Activated B cell treated with CpG ODN at 0.5 μM for 24 hours (primary cell): ENCODE measurements around the gene CCDC3. TPM values are rescaled to one million over a fixed set of nuclear protein-coding genes. Genes with fewer than 3 reads are reported as not detected.

ENCODE experiments used
- ATAC-seq: fragments of 200-7000 bp; cut with Tn5 transposase; one replicate; pipeline ENCODE4 v1.10.0; 2021; ENCODE audit warnings: low read depth, mild to moderate bottlenecking, moderate library complexity
- CTCF ChIA-PET: fragments of 350-600 bp; sonication (Branson Sonifier 250); formaldehyde crosslinking; loops from one replicate; lab custom pipeline; 2021; ENCODE audit warnings: antibody characterized with exemption; lab: Charles Lee
- POLR2A ChIA-PET: fragments of 350-600 bp; sonication (Branson Sonifier 250); formaldehyde crosslinking; loops from one replicate; lab custom pipeline; 2021; ENCODE audit warnings: antibody characterized with exemption; lab: Charles Lee
- DNase-seq: peaks from one replicate; pipeline ENCODE4 v3.0.0; 2022
- H3K27ac Mint-ChIP-seq: one replicate; pipeline ENCODE4 v1.8.0; 2020; ENCODE audit warnings: mixed read lengths
- H3K27me3 Mint-ChIP-seq: one replicate; pipeline ENCODE4 v1.8.0; 2021; ENCODE audit warnings: mixed read lengths
- H3K36me3 Mint-ChIP-seq: one replicate; pipeline ENCODE4 v1.8.0; 2021; ENCODE audit warnings: low read depth, mixed read lengths
- H3K4me1 Mint-ChIP-seq: one replicate; pipeline ENCODE4 v1.8.0; 2021; ENCODE audit warnings: mixed read lengths
- H3K4me3 Mint-ChIP-seq: one replicate; pipeline ENCODE4 v1.8.0; 2020; ENCODE audit warnings: mild to moderate bottlenecking, mixed read lengths
- H3K9me3 Mint-ChIP-seq: one replicate; pipeline ENCODE4 v1.8.0; 2020; ENCODE audit warnings: mixed read lengths
- intact Hi-C: fragments of 100-400 bp; cut with micrococcal nuclease; formaldehyde crosslinking; loops from one replicate; pipeline ENCODE4 v1.15.1; 2024
- total RNA-seq: library from RNA; stranded (reverse); gene quantifications from 2 replicates; pipeline ENCODE4 v1.2.3, GENCODE V29; 2022
- TF ChIP-seq, protein P1 (sequence below): fragments of 200-600 bp; IDR thresholded peaks from one replicate; pipeline ENCODE4 v1.8.0; 2022; ENCODE audit warnings: antibody characterized with exemption, mild to moderate bottlenecking

Gene CCDC3
- total RNA-seq, 1 donor from 2014 or later: 0.07 TPM

DNA sequence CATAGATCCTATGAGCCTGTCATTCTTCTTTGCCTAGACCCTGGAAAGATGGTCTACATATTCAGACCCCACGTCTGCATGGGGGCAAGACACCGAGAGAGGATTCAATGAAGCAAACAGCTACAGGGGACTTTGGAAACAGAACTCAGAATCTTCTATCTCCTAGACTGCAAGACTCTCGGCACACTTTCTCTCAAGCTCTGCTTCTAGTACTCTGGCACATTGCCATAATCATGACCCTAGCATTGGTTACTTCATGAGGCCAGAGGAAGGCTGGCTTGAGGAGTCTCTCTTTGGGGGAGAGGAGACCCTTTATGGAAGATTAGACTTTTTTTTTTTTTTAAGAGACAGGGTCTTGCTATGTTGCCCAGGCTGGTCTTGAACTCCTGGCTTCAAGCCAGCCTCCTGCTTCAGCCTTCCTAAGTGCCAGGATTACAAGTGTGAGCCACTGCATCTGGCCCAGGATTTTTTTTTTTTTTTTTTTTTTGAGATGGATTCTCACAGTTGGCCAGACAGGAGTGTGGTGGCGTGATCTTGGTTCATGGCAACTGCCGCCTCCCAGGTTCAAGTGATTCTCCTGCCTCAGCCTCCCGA lies 20.7 kb downstream of the CCDC3 start:
- CTCF ChIA-PET: interaction anchor here (0.7 kb wide), 1 partner anchor 13 kb away, joined by 3 read pairs; no protein-coding TSS in a partner anchor
- POLR2A ChIA-PET: no interaction called here
- Mint-ChIP-seq H3K4me1 (no peaks in the 10 kb centered on the region), H3K27me3 (peaks cover 24% of the 10 kb centered on the region), H3K27ac (no peak overlapping the region), H3K9me3 (peaks cover 7% of the 10 kb centered on the region), H3K36me3 (no peaks in the 10 kb centered on the region), H3K4me3 (no peak overlapping the region)
- DNase-seq (no peak), ATAC-seq (no peak)
- TF ChIP-seq, protein P1, sequence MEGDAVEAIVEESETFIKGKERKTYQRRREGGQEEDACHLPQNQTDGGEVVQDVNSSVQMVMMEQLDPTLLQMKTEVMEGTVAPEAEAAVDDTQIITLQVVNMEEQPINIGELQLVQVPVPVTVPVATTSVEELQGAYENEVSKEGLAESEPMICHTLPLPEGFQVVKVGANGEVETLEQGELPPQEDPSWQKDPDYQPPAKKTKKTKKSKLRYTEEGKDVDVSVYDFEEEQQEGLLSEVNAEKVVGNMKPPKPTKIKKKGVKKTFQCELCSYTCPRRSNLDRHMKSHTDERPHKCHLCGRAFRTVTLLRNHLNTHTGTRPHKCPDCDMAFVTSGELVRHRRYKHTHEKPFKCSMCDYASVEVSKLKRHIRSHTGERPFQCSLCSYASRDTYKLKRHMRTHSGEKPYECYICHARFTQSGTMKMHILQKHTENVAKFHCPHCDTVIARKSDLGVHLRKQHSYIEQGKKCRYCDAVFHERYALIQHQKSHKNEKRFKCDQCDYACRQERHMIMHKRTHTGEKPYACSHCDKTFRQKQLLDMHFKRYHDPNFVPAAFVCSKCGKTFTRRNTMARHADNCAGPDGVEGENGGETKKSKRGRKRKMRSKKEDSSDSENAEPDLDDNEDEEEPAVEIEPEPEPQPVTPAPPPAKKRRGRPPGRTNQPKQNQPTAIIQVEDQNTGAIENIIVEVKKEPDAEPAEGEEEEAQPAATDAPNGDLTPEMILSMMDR: no peak
- intact Hi-C loops: no loop called here

DNA sequence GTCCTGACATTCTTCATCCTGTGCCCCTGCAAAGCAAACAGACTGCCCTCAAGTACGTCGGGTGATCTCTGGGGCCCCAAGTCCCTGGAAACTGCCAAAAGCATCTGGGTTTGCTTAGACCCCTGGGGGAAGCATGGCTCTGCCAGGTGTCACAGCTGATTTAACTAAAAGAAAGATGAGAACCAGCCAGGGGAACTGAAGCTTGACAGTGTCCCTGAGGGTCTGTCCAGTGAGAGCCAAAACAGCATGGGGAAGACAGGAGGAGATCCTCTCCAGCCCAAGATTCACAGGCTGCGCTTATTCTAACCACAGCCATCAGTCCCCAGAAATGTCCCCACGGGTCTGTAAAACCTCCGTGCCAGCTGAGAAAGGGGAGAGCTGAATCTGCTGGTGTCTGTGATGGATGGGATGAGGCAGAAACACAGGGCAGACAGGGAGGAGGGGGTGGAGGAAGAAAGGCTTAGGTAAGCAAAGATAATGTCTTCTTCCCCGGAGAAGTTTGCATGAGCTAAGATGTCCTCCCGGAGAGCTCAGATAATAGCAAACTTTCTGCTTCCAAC lies 21.3 kb downstream of the CCDC3 start:
- TF ChIP-seq, protein P1: no peak
- ChIA-PET POLR2A (no interaction called here), CTCF (no interaction called here)
- Mint-ChIP-seq H3K4me3 (no peak overlapping the region), H3K27ac (no peak overlapping the region), H3K36me3 (no peaks in the 10 kb centered on the region), H3K4me1 (no peaks in the 10 kb centered on the region), H3K27me3 (peaks cover 25% of the 10 kb centered on the region), H3K9me3 (peaks cover 3% of the 10 kb centered on the region)
- ATAC-seq (no peak), DNase-seq (no peak)
- intact Hi-C loops: no loop called here

DNA sequence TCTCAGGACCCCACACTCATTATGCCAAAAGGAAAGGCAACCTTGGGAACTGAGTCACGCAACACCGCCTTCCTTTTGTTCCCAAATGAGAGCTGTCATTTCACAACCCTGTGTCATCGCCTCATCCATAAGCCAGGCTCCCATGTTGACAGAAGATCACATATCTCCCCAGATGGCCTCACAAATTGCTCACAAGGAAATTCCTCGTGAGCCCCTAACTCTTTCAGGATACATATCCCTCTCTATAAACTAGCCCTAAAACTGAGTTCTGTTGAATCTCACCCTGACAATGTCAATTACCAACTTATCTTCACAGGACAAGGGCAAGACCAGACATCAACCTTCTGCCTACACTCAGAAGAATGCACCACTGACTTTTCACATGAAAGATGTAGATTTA lies 22.6 kb downstream of the CCDC3 start:
- ATAC-seq (no peak), DNase-seq (no peak)
- intact Hi-C loops: no loop called here
- Mint-ChIP-seq H3K27me3 (peaks cover 28% of the 10 kb centered on the region), H3K4me3 (no peak overlapping the region), H3K4me1 (no peaks in the 10 kb centered on the region), H3K27ac (no peak overlapping the region), H3K9me3 (no peaks in the 10 kb centered on the region), H3K36me3 (no peaks in the 10 kb centered on the region)
- POLR2A ChIA-PET: no interaction called here
- TF ChIP-seq, protein P1: no peak
- CTCF ChIA-PET: no interaction called here

DNA sequence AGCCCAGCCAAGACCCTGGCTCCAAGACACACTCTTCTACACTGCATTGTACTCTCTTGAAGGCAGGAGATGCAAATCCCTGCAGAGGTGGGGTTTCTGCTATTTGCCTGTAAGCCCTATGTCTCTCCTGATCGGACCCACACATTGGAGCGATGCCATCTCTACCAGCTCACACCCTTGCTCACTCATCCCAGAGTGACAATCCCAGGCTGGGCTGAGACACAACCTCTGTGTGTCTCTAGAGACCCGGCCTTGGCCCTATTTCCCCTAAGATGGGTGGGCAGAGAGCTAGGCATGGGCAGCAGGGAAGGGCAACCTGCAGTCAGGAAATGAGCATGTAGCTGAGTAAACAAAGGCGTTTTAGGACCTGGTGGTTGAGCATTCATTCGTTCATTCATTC lies 25.6 kb downstream of the CCDC3 start:
- TF ChIP-seq, protein P1: no peak
- Mint-ChIP-seq H3K36me3 (no peaks in the 10 kb centered on the region), H3K27me3 (peaks cover 31% of the 10 kb centered on the region), H3K4me1 (no peaks in the 10 kb centered on the region), H3K9me3 (no peaks in the 10 kb centered on the region), H3K4me3 (no peak overlapping the region), H3K27ac (no peak overlapping the region)
- DNase-seq (no peak), ATAC-seq (no peak)
- POLR2A ChIA-PET: no interaction called here
- intact Hi-C loops: no loop called here
- CTCF ChIA-PET: no interaction called here

DNA sequence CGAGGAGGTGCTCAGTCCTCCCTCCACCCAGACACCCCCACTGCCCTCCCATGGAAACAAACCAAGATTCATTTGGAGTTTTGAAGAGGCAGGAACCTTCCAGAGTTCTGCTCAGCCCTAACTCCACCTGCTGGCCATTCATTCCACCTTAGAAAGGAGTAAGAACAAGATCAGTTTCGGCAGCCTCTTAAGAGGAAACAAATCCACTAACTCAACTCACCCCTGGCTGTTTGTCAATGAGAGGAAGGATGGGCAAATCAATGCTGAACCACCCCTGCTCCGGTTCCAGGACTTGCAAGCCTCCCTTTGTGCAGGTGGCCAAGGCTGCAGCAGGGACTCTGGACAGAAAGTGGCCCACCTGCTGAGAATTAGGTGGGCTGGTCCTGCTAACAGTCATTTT lies 26.2 kb downstream of the CCDC3 start:
- Mint-ChIP-seq H3K27ac (no peak overlapping the region), H3K4me1 (no peaks in the 10 kb centered on the region)

More for the DNA sequence above, 26.2 kb downstream of the CCDC3 start:
- no peaks in the 10 kb centered on the region for H3K9me3 Mint-ChIP-seq
- TF ChIP-seq, protein P1: no peak
- CTCF ChIA-PET: no interaction called here
- H3K4me3 Mint-ChIP-seq: no peak overlapping the region
- intact Hi-C loops: no loop called here
- no peak for ATAC-seq
- H3K36me3 Mint-ChIP-seq: no peaks in the 10 kb centered on the region
- POLR2A ChIA-PET: no interaction called here
- peaks cover 27% of the 10 kb centered on the region for H3K27me3 Mint-ChIP-seq
- no peak for DNase-seq
